Activated naive CD4-positive, alpha-beta T cell treated with anti-CD3 and anti-CD28 coated beads for 36 hours (primary cell): Measurements from ENCODE around the gene ZNF385B. TPM values are rescaled to one million over a fixed set of nuclear protein-coding genes. Genes with fewer than 3 reads are reported as not detected.

Experiments
- CTCF ChIA-PET: fragments of 350-600 bp; sonication (Branson Sonifier 250); formaldehyde crosslinking; loops from one replicate; lab custom pipeline; 2021; ENCODE audit warnings: antibody characterized with exemption; lab: Charles Lee
- DNase-seq: peaks from one replicate; pipeline ENCODE4 v3.0.0-alpha.2; 2020
- H3K27ac Mint-ChIP-seq: one replicate; pipeline ENCODE4 v1.8.0; 2021; ENCODE audit warnings: mild to moderate bottlenecking, mixed read lengths
- H3K27me3 Mint-ChIP-seq: one replicate; pipeline ENCODE4 v1.8.0; 2021; ENCODE audit warnings: low read depth, mixed read lengths
- H3K36me3 Mint-ChIP-seq: one replicate; pipeline ENCODE4 v1.8.0; 2021; ENCODE audit warnings: low read depth, mixed read lengths
- H3K4me1 Mint-ChIP-seq: one replicate; pipeline ENCODE4 v1.8.0; 2021; ENCODE audit warnings: low read depth, mixed read lengths
- H3K4me3 Mint-ChIP-seq: one replicate; pipeline ENCODE4 v1.8.0; 2021; ENCODE audit warnings: mild to moderate bottlenecking, moderate library complexity, mixed read lengths
- H3K9me3 Mint-ChIP-seq: one replicate; pipeline ENCODE4 v1.8.0; 2021; ENCODE audit warnings: mixed read lengths
- intact Hi-C: fragments of 100-400 bp; cut with micrococcal nuclease; formaldehyde crosslinking; loops from one replicate; pipeline ENCODE4 v1.15.1; 2023
- total RNA-seq, 2 experiments: library from RNA; stranded (reverse); gene quantifications; one replicate each; pipeline ENCODE4 v1.2.3, GENCODE V29; 2021

Gene ZNF385B
- total RNA-seq, 2 experiments from 2014 or later = not detected

GRCh38 chr2:179764710-179765109 lies 96.7 kb downstream of the ZNF385B start:
- intact Hi-C loops = loop anchor here (10.0 kb wide), 1 partner anchor 310 kb away; no protein-coding TSS in a partner anchor
- DNase-seq = no peak
- Mint-ChIP-seq H3K27me3 (peaks cover 30% of the 10 kb centered on the region), H3K36me3 (no peaks in the 10 kb centered on the region), H3K4me1 (no peaks in the 10 kb centered on the region), H3K9me3 (peaks cover 2% of the 10 kb centered on the region), H3K4me3 (no peak overlapping the region), H3K27ac (no peak overlapping the region)
- CTCF ChIA-PET = no interaction called here

GRCh38 chr2:179758636-179759035 lies 102.8 kb downstream of the ZNF385B start:
- no peaks in the 10 kb centered on the region for H3K36me3 Mint-ChIP-seq
- no peaks in the 10 kb centered on the region for H3K4me1 Mint-ChIP-seq
- H3K4me3 Mint-ChIP-seq = no peak overlapping the region
- DNase-seq = no peak
- CTCF ChIA-PET = no interaction called here
- peaks cover 2% of the 10 kb centered on the region for H3K9me3 Mint-ChIP-seq
- intact Hi-C loops = no loop called here
- H3K27me3 Mint-ChIP-seq = peaks cover 8% of the 10 kb centered on the region
- no peak overlapping the region for H3K27ac Mint-ChIP-seq

DNA sequence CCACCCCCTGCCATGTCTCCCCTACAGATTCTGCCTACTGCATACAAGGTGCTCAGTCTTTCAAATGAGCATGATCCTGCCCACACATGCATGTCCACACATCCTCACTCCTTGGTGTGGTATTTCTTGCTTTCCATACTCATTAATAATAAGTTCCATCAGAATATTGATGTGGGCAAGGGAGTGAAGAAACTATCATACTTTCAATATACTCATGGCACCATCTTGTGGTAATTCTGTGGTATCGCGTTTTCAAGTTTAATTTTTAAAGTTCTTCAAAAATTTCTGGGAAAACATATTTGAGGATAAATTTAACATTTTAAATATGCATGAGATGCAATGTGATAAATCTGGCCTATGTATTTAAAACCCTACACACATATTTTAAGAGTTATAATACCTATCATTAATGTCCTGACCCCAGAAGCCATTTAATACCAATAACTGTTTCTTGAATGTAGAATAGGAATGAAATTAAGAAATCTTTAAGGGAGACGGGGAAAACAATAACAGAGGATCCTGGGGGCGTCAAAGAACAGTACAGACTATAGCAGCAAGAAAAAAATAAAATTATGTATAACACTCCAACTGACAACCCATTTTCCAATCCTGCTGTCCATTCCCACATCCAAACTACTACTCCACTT lies 110.1 kb downstream of the ZNF385B start:
- intact Hi-C loops = loop anchor here (1.0 to 2.0 kb wide), 6 partner anchors 329 to 989 kb away; no protein-coding TSS in a partner anchor
- no peak for DNase-seq

GRCh38 chr2:179749210-179749609 lies 112.2 kb downstream of the ZNF385B start:
- intact Hi-C loops = no loop called here

More for the DNA sequence above, 110.1 kb downstream of the ZNF385B start:
- no peak overlapping the region for H3K27ac Mint-ChIP-seq
- CTCF ChIA-PET = interaction anchor here (0.6 to 0.8 kb wide), 3 partner anchors 31 to 398 kb away, joined by 3 read pairs; no protein-coding TSS in a partner anchor
- no peaks in the 10 kb centered on the region for H3K27me3 Mint-ChIP-seq
- H3K4me1 Mint-ChIP-seq = no peaks in the 10 kb centered on the region
- H3K4me3 Mint-ChIP-seq = no peak overlapping the region
- H3K36me3 Mint-ChIP-seq = no peaks in the 10 kb centered on the region
- no peaks in the 10 kb centered on the region for H3K9me3 Mint-ChIP-seq

DNA sequence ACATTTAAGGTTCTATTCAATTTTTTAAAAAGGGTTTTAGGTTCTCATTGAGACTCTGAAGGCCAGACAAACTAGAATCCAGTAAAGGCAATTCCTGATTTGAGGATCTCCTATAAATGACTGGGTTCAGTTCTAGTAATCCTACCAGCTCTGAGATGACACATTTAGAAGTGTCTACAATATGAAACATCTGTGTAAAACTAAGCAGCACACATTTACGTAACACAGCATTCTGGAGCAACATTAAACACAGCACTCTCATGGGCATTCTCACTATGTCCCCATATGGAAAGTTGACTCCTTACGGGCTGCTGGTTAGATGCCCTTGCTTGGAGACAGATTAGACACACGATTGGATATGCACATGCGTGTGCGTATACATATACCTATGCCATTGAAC lies 114.4 kb downstream of the ZNF385B start:
- intact Hi-C loops = no loop called here
- H3K4me1 Mint-ChIP-seq = no peaks in the 10 kb centered on the region
- H3K9me3 Mint-ChIP-seq = no peaks in the 10 kb centered on the region
- no peak for DNase-seq
- no peak overlapping the region for H3K27ac Mint-ChIP-seq
- H3K27me3 Mint-ChIP-seq = peaks cover 4% of the 10 kb centered on the region
- CTCF ChIA-PET = no interaction called here
- H3K4me3 Mint-ChIP-seq = no peak overlapping the region
- H3K36me3 Mint-ChIP-seq = no peaks in the 10 kb centered on the region

More at GRCh38 chr2:179749210-179749609, 112.2 kb downstream of the ZNF385B start:
- H3K4me3 Mint-ChIP-seq = no peak overlapping the region
- no peaks in the 10 kb centered on the region for H3K36me3 Mint-ChIP-seq
- H3K27me3 Mint-ChIP-seq = peaks cover 4% of the 10 kb centered on the region
- no peak overlapping the region for H3K27ac Mint-ChIP-seq
- H3K9me3 Mint-ChIP-seq = no peaks in the 10 kb centered on the region
- CTCF ChIA-PET = interaction anchor here (0.9 kb wide), 1 partner anchor 307 kb away, joined by 3 read pairs; no protein-coding TSS in a partner anchor
- DNase-seq = no peak
- no peaks in the 10 kb centered on the region for H3K4me1 Mint-ChIP-seq

GRCh38 chr2:179745635-179746256 lies 115.7 kb downstream of the ZNF385B start:
- Mint-ChIP-seq H3K4me1 (no peaks in the 10 kb centered on the region), H3K9me3 (no peaks in the 10 kb centered on the region), H3K36me3 (no peaks in the 10 kb centered on the region), H3K27me3 (peaks cover 8% of the 10 kb centered on the region), H3K27ac (no peak overlapping the region), H3K4me3 (no peak overlapping the region)
- DNase-seq = no peak
- intact Hi-C loops = no loop called here
- CTCF ChIA-PET = no interaction called here

DNA sequence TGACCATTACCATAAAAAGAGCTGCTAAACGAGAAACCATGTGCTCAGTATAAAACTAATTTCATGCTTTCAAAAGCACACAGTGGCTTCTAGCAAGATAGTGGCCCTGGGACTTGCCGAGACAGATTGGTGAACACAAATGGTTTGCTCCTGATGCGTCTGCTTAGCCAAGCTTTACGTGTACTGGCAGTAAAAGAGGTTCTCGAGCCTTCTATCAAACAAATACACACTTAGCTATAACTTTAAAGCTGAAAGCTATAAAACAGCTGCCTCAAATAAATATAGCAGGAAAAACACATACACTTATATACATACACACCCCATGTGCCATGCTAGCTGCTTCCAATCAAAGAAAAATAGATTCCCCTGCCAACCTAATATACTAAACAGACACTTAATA lies 117.0 kb downstream of the ZNF385B start:
- H3K27ac Mint-ChIP-seq = no peak overlapping the region
- H3K9me3 Mint-ChIP-seq = no peaks in the 10 kb centered on the region
- H3K27me3 Mint-ChIP-seq = peaks cover 10% of the 10 kb centered on the region
- no peaks in the 10 kb centered on the region for H3K36me3 Mint-ChIP-seq
- intact Hi-C loops = no loop called here
- CTCF ChIA-PET = no interaction called here
- DNase-seq = no peak
- no peaks in the 10 kb centered on the region for H3K4me1 Mint-ChIP-seq
- H3K4me3 Mint-ChIP-seq = no peak overlapping the region

GRCh38 chr2:179741317-179741716 lies 120.1 kb downstream of the ZNF385B start:
- CTCF ChIA-PET = no interaction called here
- intact Hi-C loops = no loop called here
- no peak for DNase-seq
- H3K4me3 Mint-ChIP-seq = no peak overlapping the region
- H3K4me1 Mint-ChIP-seq = no peaks in the 10 kb centered on the region
- H3K27me3 Mint-ChIP-seq = peaks cover 14% of the 10 kb centered on the region
- H3K9me3 Mint-ChIP-seq = no peaks in the 10 kb centered on the region
- H3K27ac Mint-ChIP-seq = no peak overlapping the region
- H3K36me3 Mint-ChIP-seq = no peaks in the 10 kb centered on the region

- Mint-ChIP-seq H3K4me1 (no peaks in the 10 kb centered on the region), H3K9me3 (no peaks in the 10 kb centered on the region), H3K27ac (no peak overlapping the region), H3K4me3 (no peak overlapping the region), H3K27me3 (no peaks in the 10 kb centered on the region), H3K36me3 (no peaks in the 10 kb centered on the region)
- intact Hi-C loops = no loop called here
- CTCF ChIA-PET = no interaction called here
- no peak for DNase-seq
Observed at GRCh38 chr2:179729966-179730365, 131.4 kb downstream of the ZNF385B start.

DNA sequence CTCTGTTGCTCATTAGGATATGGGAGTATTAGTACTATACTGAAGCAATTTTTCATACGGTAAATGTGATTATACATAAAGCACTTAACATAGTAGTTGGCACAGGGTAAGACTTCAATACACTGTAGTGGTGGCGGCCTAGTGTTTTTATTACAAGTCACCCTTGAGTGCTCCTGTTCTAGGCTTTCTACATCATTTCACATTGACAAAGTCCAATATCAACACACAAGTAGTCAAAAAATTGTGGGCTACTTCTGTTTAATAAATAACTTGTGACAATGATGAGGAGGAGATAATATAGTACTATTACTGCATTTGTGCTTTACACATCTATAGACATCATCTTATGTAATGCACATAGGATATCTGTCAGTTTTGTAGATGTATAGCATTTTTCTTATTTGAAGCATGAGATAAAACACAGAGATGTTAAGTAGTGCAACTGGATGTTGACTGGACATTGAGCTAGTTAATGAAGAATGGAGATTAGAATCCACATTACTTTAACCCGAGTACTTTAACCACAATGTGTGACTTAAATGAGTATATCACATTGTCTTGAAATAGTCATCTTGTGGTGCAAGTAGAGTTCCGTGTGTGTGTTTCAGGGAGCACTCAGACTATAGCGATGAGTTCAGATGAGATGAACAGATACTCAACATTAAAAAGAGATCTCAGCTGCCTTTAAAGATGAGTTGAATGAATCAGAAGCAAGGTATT lies 134.8 kb downstream of the ZNF385B start:
- CTCF ChIA-PET = interaction anchor here (0.7 kb wide), 1 partner anchor 608 kb away, joined by 3 read pairs; no protein-coding TSS in a partner anchor

GRCh38 chr2:179724403-179724802 lies 137.0 kb downstream of the ZNF385B start:
- CTCF ChIA-PET = no interaction called here
- Mint-ChIP-seq H3K4me1 (no peaks in the 10 kb centered on the region), H3K4me3 (no peak overlapping the region), H3K9me3 (no peaks in the 10 kb centered on the region), H3K27me3 (peaks cover 2% of the 10 kb centered on the region), H3K36me3 (no peaks in the 10 kb centered on the region), H3K27ac (no peak overlapping the region)
- DNase-seq = no peak
- intact Hi-C loops = no loop called here

More for the DNA sequence above, 134.8 kb downstream of the ZNF385B start:
- no peaks in the 10 kb centered on the region for H3K4me1 Mint-ChIP-seq
- intact Hi-C loops = no loop called here
- no peak overlapping the region for H3K27ac Mint-ChIP-seq
- H3K27me3 Mint-ChIP-seq = no peaks in the 10 kb centered on the region
- no peaks in the 10 kb centered on the region for H3K36me3 Mint-ChIP-seq
- H3K4me3 Mint-ChIP-seq = no peak overlapping the region
- DNase-seq = no peak
- H3K9me3 Mint-ChIP-seq = no peaks in the 10 kb centered on the region

GRCh38 chr2:179720173-179720772 lies 141.1 kb downstream of the ZNF385B start:
- no peak overlapping the region for H3K27ac Mint-ChIP-seq
- CTCF ChIA-PET = interaction anchor here (0.7 kb wide), 1 partner anchor 31 kb away, joined by 3 read pairs; no protein-coding TSS in a partner anchor
- DNase-seq = no peak
- no peaks in the 10 kb centered on the region for H3K4me1 Mint-ChIP-seq
- H3K36me3 Mint-ChIP-seq = no peaks in the 10 kb centered on the region
- intact Hi-C loops = no loop called here
- peaks cover 12% of the 10 kb centered on the region for H3K27me3 Mint-ChIP-seq
- no peaks in the 10 kb centered on the region for H3K9me3 Mint-ChIP-seq
- no peak overlapping the region for H3K4me3 Mint-ChIP-seq
